HG03025 (cell line): ENCODE data around the gene RAVER2.
"Not testable (repeated sequence)": the region's sequence is repeated elsewhere in the genome, so short reads cannot be mapped to it uniquely, and the experiment has no call there.

ENCODE experiments used
- ATAC-seq: cut with Tn5 transposase; IDR thresholded peaks from one replicate; pipeline ENCODE4 v1.9.1; 2021; ENCODE audit warnings: mild to moderate bottlenecking, moderate library complexity; ENCODE audit not compliant: unreplicated experiment, low FRiP score

RAVER2 gene

GRCh38 chr1:64801851-64802523 lies 57.1 kb downstream of the RAVER2 start:
- ATAC-seq: no peak

- no peak for ATAC-seq
Observed at GRCh38 chr1:64809309-64809708, 64.4 kb downstream of the RAVER2 start.

GRCh38 chr1:64810001-64810400 lies 65.1 kb downstream of the RAVER2 start:
- no peak for ATAC-seq

- ATAC-seq: no peak
Observed at GRCh38 chr1:64811131-64811530, 66.3 kb downstream of the RAVER2 start.

- no peak for ATAC-seq
Observed at GRCh38 chr1:64814427-64814826, 69.6 kb downstream of the RAVER2 start.

- not testable (repeated sequence) for ATAC-seq
Observed at GRCh38 chr1:64817364-64817763, 72.5 kb downstream of the RAVER2 start.

- ATAC-seq: not testable (repeated sequence)
Observed at GRCh38 chr1:64820572-64820971, 75.7 kb downstream of the RAVER2 start.

- ATAC-seq: no peak
Observed at GRCh38 chr1:64822621-64823020, 77.7 kb downstream of the RAVER2 start.

- no peak for ATAC-seq
Observed at GRCh38 chr1:64823691-64824476, 79.0 kb downstream of the RAVER2 start.

- ATAC-seq: no peak
Observed at GRCh38 chr1:64826991-64827390, 82.1 kb downstream of the RAVER2 start.

- no peak for ATAC-seq
Observed at GRCh38 chr1:64828829-64829228, 84.0 kb downstream of the RAVER2 start.

- no peak for ATAC-seq
Observed at GRCh38 chr1:64829411-64830029, 84.6 kb downstream of the RAVER2 start.

GRCh38 chr1:64830030-64830651 lies 85.3 kb downstream of the RAVER2 start:
- ATAC-seq: no peak

GRCh38 chr1:64834734-64835133 lies 89.9 kb downstream of the RAVER2 start:
- no peak for ATAC-seq

GRCh38 chr1:64836802-64837201 lies 91.9 kb downstream of the RAVER2 start:
- ATAC-seq: no peak

GRCh38 chr1:64838486-64838885 lies 93.6 kb downstream of the RAVER2 start:
- ATAC-seq: no peak

GRCh38 chr1:64839261-64839660 lies 94.4 kb downstream of the RAVER2 start:
- no peak for ATAC-seq

- no peak for ATAC-seq
Observed at GRCh38 chr1:64839732-64840405, 95.0 kb downstream of the RAVER2 start.

- ATAC-seq: no peak
Observed at GRCh38 chr1:64841330-64842065, 96.6 kb downstream of the RAVER2 start.

GRCh38 chr1:64842224-64842623 lies 97.3 kb downstream of the RAVER2 start:
- ATAC-seq: no peak
